Measurements from ENCODE around the gene GRIN2A. TPM values are rescaled to one million over a fixed set of nuclear protein-coding genes. Genes with fewer than 3 reads are reported as not detected.

The GRIN2A gene
- total and polyA plus RNA-seq, 2 donors (not counting 3 experiments of a cell fraction or from before 2014, with no cell fraction given): not detected

- H3K4me2 ChIP-seq (ENCODE audit: insufficient read depth, low read length): no peak overlapping the region
- FAIRE-seq (no peak), DNase-seq (ENCODE audit: low read depth, low spot score) (no peak)
- ChIA-PET CTCF (no interaction called here), POLR2A (no interaction called here)
- TF ChIP-seq GATA2 (IDR thresholded peaks at IDR 0.05; ENCODE audit: insufficient read depth, insufficient read length, low read depth, low read length) (no peak), EZH2 (IDR thresholded peaks at IDR 0.05; ENCODE audit: borderline replicate concordance, low read depth, low read length, severe bottlenecking) (no peak), FOS (IDR thresholded peaks at IDR 0.05; ENCODE audit: borderline replicate concordance, insufficient read depth, low read length) (no peak), POLR2AphosphoS5 (IDR thresholded peaks at IDR 0.05; ENCODE audit: insufficient read depth, low read depth, low read length) (no peak), JUN (IDR thresholded peaks at IDR 0.05; ENCODE audit: borderline replicate concordance, insufficient read depth, insufficient read length, low read depth) (no peak), POLR2A (IDR thresholded peaks at IDR 0.05; ENCODE audit: low read depth, low read length) (no peak), MYC (IDR thresholded peaks at IDR 0.05; ENCODE audit: low read depth, low read length) (no peak)
- TF ChIP-seq, protein P1, sequence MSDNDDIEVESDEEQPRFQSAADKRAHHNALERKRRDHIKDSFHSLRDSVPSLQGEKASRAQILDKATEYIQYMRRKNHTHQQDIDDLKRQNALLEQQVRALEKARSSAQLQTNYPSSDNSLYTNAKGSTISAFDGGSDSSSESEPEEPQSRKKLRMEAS (IDR thresholded peaks at IDR 0.05; ENCODE audit: insufficient read depth, insufficient read length): no peak
- TF ChIP-seq, protein P2, sequence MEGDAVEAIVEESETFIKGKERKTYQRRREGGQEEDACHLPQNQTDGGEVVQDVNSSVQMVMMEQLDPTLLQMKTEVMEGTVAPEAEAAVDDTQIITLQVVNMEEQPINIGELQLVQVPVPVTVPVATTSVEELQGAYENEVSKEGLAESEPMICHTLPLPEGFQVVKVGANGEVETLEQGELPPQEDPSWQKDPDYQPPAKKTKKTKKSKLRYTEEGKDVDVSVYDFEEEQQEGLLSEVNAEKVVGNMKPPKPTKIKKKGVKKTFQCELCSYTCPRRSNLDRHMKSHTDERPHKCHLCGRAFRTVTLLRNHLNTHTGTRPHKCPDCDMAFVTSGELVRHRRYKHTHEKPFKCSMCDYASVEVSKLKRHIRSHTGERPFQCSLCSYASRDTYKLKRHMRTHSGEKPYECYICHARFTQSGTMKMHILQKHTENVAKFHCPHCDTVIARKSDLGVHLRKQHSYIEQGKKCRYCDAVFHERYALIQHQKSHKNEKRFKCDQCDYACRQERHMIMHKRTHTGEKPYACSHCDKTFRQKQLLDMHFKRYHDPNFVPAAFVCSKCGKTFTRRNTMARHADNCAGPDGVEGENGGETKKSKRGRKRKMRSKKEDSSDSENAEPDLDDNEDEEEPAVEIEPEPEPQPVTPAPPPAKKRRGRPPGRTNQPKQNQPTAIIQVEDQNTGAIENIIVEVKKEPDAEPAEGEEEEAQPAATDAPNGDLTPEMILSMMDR (IDR thresholded peaks at IDR 0.05; ENCODE audit: extremely low read depth in 1 of 2, insufficient read depth in 1 of 2, low read depth in 1 of 2, low read length in 2 of 2): no peak
- H3K9ac ChIP-seq (replicated peaks; ENCODE audit: extremely low read depth, insufficient read depth, low read length): no peak overlapping the region
- no peaks in the 10 kb centered on the region for H3K4me1 ChIP-seq (ENCODE audit: control insufficient read depth, extremely low read depth, insufficient read depth, low read length)
- intact Hi-C loops (cut with micrococcal nuclease): no loop called here
- no peaks in the 10 kb centered on the region for H3K9me3 ChIP-seq (replicated peaks; ENCODE audit: control insufficient read depth, insufficient read depth, low read length)
- H3K27me3 ChIP-seq (ENCODE audit: control insufficient read depth in 2 of 2, insufficient read depth in 2 of 2, low read length in 2 of 2): no peaks in the 10 kb centered on the region
- dilution Hi-C loops (cut with MboI; ENCODE audit: extremely low pct_ligation_motif_present, low sequenced_read_pairs): no loop called here
- no peaks in the 10 kb centered on the region for H3K79me2 ChIP-seq (ENCODE audit: control insufficient read depth, insufficient read depth, low read length)
- H2AFZ ChIP-seq (ENCODE audit: low read depth, low read length): no peak overlapping the region
- H3K27ac ChIP-seq (ENCODE audit: insufficient read depth, low read depth, low read length): no peak overlapping the region
- BruUV-seq (replicated peaks): no TSS peak
- H4K20me1 ChIP-seq (replicated peaks; ENCODE audit: control insufficient read depth, extremely low read depth, insufficient read depth, low read length): no peaks in the 10 kb centered on the region
- no peaks in the 10 kb centered on the region for H3K36me3 ChIP-seq (ENCODE audit: control insufficient read depth in 2 of 2, extremely low read depth in 1 of 2, insufficient read depth in 2 of 2, low read length in 2 of 2)
- no peak overlapping the region for H3K4me3 ChIP-seq (replicated peaks in 1 of 3; ENCODE audit: insufficient read depth in 1 of 3, low read depth in 1 of 3, low read length in 3 of 3)
- H3K9me1 ChIP-seq (replicated peaks; ENCODE audit: control insufficient read depth, extremely low read depth, insufficient read depth, low read length): no peaks in the 10 kb centered on the region
These were observed 136.3 kb downstream of the GRIN2A start for GRCh38 chr16:10045947-10046346.
